Left lobe of liver (tissue), 2 donors: ENCODE results near the gene PRKCE. TPM values are rescaled to one million over a fixed set of nuclear protein-coding genes. Genes with fewer than 3 reads are reported as not detected.

Experiments used
- ATAC-seq: fragments of 200-7000 bp; cut with Tn5 transposase; one replicate; pipeline ENCODE4 v1.9.1; 2020; ENCODE audit warnings: mild to moderate bottlenecking, moderate library complexity
- DNase-seq: peaks from one replicate; pipeline ENCODE4 v3.0.0-alpha.2; 2020; ENCODE audit warnings: low spot score
- total RNA-seq: library from RNA; stranded (reverse); gene quantifications from one replicate; pipeline ENCODE4 v1.2.1, GENCODE V29; 2021
- donor health status: DM: no; HTN: no; CAD: no; lungs with moderate emphysema.
- donor health status: DM: no; HTN: yes; CAD: no.

The PRKCE gene
- total RNA-seq, 1 donor from 2014 or later = 8.4 TPM

DNA sequence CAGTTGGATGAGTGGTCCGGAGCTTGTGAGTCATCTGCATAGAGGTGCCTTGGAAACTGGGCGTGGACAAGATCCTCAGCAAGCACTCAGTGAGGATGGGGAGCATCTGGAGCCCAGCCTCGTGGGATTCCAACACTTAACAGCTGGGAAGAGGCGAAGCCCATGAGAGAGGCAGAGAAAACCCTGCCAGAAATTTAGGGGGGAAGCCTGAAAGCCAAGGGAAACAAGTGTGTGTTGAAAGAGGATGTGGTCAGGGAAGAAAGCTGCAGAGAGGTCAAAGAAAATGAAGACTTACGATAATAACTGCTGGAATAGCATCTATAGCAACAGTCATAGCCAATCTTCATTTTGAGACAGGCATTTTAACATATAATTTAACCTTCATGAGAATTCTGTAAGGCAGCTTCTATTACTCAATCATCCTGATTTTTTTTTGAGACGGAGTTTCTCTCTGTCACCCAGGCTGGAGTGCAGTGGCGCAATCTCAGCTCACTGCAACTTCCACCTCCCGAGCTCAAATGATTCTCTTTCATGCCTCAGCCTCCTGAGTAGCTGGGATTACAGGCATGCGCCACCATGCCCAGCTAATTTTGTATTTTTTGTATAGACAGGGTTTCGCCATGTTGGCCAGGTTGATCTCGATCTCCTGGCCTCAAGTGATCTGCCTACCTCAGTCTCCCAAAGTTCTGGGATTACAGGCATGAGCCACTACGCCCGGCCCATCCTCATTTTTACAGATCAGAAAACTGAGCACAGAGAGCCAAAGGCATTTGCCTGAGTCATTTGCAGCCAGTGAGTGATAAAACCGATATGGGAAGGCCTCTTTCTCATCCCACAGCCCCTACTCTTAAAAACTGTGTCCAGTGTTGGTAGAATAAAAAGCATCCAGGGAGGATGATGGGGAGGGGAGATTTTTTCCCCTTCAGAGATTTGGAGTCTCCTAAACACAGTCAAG lies 431.3 kb downstream of the PRKCE start:
- DNase-seq (no peak), ATAC-seq (no peak)

DNA sequence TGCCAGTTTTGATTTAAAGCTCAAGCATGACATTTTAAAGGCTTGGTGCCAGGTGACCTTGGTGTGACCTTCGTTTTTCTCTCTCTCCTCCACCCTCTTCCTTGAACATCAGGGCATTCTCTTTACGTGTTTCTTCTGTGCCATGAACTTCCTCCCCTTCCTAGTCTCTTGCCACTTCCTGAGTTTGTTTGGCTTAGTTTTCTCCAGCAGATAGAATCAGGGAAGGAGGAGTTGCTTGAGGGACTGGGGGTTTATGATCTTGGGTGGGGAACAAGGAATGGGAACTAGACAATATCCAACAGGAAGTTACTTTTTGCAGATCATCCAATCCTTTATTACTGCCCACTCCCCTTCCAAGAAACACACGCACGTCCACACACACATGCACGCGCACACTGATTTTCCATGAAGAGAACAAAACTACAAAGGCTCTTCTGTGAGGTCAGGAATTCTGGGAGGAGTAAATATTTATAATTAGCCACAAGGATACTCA lies 435.1 kb downstream of the PRKCE start:
- DNase-seq = no peak

DNA sequence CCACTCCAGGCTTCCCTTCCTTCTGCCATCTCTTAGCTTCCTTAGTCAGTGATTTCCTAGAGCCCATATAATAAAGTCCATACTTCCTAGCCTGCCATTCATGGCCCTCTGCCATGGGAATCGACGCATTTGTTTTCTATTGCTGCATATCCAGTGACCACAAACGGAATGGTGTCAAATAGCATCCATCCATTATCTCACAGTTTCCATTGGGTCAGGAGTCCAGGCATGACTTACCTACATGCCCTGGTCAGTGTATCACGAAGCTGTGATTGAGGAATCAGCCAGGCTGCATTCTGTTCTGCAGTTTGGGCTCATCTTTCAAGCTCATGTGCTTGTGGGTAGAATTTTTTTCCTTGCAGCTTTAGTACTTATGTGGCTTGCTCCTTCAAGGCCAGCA lies 436.0 kb downstream of the PRKCE start:
- ATAC-seq = no peak
- no peak for DNase-seq

More for the DNA sequence above, 435.1 kb downstream of the PRKCE start:
- ATAC-seq = no peak

DNA sequence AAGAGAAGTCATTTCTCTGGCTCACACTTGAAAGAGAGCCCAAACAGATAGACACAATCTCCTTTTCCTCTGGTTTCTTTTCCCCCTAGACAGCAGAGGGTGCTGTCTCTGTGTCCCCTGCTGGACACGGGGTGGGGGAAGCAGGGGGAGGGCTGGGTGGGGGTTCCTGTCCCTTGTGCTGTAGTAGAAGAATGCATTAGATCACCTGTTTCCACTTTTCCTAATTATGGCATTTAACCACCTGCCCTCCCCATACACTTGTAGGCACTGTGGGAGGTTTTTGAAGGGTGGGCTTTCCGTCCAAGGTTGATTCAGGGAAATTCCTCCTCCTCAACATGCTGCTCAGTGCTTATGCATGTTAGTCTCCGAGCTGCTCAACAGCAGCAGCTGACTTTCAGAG lies 439.5 kb downstream of the PRKCE start:
- peak; percentile 47 for ATAC-seq
- DNase-seq = no peak

DNA sequence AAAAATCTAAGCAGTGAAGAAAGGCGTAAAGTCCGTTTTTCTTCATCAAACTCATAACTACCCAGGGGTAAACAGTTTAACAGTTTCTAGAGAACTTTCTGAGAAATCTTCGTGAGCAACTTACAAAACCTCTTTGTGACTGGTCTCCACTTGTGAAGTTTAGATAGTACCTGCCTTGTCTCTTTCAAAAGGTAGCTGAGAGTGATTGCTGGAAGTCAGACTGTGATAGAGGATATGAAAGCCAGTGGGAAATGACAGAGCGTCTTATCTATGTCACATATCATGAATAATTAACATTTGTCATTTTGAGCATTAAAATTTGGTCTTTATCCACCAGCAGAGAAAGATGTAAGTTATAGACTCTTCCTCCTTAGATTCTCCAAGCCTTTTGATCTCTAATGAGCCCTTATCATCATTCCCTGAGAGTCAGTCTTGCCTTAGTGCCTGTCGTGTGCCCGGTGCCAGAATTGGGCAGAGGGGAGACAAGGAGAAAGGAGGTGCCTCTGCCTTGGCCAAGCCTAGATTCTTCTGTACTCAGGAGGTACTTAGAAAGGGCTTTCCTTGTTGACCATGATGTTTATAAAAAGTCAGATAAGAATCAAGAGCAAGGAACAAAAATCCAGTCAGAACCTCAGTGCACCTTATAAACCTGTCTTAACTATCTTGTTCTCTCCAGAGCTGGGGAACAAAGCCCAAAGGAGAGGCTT lies 440.6 kb downstream of the PRKCE start:
- DNase-seq (no peak), ATAC-seq (no peak)

DNA sequence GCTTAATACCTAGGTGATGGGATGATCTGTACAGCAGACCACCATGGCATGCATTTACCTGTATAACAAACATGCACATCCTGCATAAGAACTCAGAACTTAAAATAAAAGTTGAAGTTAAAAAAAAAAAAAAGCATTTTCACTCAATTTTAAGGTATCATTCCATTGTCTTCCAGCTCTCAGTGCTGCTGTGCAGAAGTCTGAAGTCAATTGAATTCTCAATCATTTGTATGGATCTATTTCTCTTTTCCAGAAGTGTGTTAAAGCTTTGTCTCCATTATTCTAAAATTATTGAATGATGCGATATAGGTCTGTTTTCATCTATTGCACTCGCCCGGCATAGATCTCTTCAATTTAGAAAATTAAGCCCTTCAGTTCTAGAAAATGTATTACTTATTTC lies 443.2 kb downstream of the PRKCE start:
- no peak for ATAC-seq
- DNase-seq = no peak

DNA sequence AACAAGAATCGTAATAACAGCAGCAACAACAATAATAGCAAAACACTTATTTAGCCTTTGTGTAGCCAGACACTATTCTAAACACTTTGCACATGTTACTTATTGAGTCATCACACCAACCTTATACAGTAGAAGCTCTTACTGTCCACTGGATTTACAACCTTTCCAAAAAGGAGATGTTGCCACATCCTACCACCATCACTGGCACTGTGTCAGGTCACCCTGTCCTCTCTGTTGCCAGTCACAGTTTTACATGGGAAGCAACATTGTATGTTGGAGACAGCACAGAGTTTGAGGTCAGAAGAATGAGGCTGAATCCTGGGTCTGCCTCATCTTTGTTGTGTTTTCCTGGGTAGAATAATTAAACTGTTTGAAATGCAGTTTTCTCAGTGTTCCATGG lies 444.4 kb downstream of the PRKCE start:
- no peak for DNase-seq
- no peak for ATAC-seq

DNA sequence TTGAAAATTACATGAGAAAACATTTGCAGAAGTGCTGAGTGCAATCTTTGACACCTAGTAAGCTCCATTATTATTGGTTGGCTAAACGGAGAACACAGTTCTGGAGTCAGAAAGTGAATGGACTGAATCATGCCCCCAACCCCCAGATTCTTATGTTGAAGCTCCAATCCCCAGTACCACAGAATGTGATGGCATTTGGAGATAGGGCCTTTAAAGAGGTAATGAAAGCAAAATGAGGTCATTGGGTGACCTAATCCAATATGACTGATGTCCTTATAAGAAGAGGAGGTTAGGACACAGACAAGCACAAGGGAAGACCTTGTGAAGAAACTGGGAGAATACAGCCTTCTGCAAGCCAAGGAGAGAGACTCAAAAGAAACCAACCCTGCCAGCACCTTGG lies 444.8 kb downstream of the PRKCE start:
- DNase-seq = no peak
- ATAC-seq = no peak

DNA sequence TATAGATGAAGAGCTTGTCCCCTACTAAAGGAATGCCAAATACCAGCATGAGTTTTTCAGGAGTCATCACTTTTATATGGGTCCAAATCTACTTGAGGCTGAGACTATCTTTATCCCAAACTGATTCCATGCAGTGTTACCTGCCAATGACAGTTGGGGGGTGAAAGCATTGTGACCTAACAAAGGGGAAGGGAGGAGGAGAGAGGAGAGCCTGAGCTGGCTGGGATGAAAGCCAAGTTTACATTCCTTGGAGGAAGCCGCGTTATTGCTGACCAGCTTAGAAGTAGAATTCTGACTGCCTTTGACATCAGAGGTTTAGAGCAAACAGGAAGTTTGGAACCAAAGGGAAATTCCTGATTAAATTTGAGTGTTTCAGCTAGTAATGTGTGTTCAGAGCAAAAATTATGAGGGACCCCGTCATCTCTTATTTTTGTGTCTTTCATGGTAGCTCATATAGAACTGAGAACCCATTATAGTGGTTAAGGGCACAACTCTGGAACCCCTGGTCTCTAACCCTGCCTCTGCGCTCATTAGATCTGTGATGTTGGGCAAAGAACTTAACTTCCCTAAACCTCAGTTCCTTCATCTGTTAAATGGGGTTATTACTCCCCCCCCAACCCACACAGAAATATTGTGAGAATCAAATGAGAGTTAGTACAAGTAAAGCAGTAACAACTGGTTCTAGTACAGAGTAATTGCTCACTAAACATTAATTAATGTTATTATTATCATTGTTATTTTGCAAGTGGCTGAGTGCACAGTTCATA lies 446.4 kb downstream of the PRKCE start:
- DNase-seq (no peak), ATAC-seq (peak; percentile 79)

DNA sequence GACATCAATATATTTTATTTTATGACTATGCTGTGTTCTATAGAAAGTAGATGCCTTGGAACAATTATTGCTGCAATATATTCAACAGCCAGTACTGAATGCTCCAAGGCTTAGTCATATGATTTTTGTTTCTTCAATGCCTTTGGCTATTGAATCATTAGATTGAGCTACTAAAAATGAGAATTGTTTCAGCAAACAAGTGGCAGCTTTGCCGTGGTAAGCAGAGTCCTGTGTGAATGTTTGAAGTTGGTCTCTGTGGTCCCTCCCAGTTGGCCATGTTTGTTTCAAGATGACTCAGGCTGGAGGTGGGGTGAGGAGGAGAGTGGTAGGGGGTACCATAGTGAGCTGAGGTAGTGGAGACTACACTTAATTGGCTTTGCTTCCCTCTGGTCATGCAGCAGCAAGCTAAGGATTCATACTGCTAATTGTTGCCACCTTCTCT lies 447.2 kb downstream of the PRKCE start:
- DNase-seq (no peak), ATAC-seq (no peak)

DNA sequence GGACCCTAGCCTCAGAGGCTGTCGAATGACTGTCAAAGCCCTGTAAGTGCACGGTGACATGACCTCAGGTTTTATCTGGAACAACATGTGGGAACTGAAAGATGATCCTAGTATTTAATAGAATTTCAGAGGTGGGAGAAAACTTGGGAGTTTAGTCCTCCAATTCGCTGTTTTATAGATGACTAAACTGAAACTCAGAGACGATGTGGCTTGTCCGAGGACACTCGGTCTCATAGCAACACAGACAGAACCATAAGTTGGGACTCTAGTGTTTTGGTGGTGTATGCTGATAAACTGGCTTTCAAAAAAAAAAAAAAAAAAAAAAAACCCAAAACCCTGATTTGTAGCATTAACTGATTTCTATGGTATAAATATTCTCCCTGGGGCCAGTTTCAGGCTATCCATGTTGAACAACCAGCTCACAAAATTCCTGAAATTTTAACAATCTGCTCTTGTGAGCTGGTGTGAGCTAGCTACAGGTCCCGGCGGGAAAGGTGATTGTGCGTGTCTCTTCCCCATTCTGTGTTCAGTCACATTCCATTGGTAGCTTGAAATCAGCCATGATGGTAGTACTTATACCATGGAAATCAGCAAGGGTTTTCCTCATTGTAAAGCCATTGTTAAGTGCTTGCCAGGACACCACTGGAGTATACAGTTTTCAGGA lies 450.2 kb downstream of the PRKCE start:
- DNase-seq (no peak), ATAC-seq (no peak)

DNA sequence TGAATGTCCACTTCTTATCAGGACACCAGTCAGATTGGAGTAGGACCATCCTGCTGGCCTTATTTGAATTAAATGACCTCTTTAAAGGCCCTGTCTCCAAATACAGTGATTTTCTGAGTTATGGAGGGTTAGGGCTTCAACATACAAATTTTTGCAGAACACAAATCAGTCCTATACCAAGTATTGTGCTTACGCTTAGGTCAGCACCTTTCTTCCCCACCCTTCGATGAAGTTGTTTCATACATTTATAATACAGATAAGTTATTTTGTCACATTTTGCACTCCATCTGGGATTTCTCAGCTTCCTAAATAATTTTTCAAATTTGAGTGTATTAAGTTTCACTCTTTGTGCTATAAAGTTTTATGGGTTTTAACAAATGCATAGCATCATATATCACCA lies 455.2 kb downstream of the PRKCE start:
- DNase-seq (no peak), ATAC-seq (no peak)

DNA sequence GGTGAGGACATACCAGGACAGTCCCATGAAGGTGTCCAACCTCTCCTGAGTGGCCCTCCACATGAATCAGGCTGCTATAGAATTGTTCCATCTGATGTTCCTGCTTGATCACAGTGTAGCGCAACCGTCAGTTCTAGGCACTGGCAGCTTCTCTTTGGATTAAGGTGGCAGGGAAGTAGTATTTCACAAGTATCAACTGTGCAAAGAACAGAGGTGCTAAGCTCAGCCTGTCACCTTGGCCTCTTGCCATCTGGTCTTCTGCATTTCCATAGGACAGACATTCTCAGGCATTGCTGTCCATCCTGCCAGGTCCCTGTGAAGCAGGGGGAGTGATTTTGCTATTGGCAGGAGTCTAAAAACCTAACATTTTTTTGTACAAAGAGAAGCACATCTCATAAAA lies 463.5 kb downstream of the PRKCE start:
- ATAC-seq (peak; percentile 64), DNase-seq (no peak)

DNA sequence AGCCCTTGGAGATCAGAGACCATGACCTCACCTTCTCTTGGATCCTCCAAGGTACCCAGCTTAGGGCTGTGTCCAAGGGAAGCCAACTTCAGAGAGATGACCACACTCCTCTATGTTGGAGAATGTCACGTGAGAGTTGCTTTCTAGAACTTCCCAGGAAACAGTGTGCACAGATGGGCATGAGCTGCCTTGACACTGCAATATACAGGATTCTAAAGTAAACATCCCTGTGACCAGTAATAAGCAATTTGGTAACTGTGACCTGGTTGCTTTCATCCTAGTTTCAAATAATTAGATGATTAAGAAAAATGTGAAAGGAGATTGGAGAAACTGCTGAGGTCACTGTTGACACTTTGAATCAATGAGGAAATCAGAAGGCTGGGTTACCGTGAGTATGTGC lies 464.7 kb downstream of the PRKCE start:
- DNase-seq = no peak
- ATAC-seq = no peak

DNA sequence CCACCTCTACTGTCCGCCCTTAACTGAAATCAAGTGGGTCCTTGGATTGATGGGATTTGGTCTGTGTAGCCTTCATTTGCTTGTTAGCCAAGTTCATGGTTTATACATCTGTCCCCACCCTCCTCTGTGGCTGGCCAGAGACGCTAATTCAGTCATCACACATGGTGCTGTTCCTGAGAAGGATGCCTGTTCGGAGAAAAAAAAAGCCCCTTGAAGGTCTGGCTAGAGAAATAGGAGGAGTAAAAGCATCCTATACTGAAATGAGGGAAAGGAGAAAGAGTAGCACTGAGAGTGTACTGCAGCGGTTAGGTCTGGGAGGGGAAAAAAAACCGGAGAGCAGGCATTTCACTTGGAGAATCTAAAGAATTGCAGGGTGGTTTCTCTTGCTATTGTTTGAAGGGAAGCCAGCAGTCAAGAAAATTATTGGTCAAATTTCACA lies 465.1 kb downstream of the PRKCE start:
- ATAC-seq (no peak), DNase-seq (no peak)

DNA sequence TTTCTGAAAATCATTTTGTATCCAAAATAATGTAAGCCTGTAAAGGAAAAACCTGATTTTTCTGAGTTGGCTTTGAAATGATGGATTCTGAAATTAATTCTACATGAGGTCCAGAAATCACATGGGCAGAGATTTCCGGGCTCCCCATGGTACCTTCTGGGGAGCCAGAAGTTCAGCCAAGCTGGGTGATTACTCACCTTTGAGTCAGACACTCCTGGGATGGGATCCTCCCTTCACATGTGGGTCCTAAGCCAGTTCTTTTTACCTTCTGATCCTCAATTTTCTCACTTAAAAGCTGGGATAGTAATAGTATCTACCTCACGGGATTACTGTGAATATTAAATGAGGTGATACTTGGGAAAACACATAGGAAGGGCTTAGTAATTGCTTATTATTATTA lies 465.9 kb downstream of the PRKCE start:
- ATAC-seq = no peak

DNA sequence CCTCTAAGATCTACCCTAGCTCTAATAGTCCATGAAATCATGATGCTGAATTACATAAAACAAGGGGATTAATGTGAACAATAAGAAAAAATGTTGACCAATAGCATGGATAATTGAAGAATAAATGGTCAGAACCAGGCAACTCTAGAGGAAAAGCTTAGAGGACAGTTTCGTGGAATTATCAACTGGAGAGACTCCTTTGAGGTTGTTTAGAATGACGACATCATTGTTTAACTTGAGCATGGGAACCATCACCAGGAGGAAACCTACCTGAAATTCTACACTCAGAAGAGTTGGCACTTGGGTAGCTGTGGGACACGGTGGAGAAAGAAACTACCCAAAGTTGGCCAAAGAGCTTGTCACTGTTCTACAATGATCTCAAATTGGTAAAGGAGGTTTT lies 466.5 kb downstream of the PRKCE start:
- DNase-seq (no peak), ATAC-seq (no peak)

More for the DNA sequence above, 465.9 kb downstream of the PRKCE start:
- DNase-seq = no peak

DNA sequence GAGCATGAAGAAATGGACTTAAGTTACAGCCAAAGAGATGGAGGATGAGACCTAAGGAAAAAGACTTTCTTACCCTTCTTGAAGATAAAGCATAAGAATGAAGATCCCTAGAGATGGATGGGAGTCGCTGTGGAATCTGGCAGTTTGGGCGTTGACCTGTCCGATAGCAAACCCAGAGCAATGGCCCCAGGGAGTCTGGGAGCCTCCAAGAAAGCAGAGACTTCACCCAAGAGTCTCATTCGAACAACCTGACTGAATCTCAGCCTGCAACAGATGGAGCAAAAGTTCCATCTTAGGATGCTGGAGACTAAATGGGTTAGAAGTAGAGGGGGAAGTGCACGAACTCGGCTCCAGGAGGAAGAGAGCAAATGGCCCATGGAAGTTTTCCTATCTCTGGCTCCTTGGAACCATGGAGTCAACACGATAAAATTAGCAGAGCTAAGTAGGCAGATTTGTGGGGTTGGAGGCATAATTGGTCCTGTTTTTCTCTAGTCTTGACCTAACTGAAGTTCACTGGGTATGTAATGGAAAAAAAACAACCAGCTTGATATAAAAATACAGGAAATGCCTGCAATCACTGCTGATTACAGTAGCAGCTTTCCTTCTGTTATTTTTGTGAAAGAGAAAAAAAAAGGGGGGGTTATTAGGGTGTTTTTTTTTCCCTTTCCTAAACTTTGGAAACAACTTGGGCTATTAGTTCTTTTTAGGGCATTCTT lies 467.3 kb downstream of the PRKCE start:
- DNase-seq = no peak
- peak; percentile 59 for ATAC-seq

DNA sequence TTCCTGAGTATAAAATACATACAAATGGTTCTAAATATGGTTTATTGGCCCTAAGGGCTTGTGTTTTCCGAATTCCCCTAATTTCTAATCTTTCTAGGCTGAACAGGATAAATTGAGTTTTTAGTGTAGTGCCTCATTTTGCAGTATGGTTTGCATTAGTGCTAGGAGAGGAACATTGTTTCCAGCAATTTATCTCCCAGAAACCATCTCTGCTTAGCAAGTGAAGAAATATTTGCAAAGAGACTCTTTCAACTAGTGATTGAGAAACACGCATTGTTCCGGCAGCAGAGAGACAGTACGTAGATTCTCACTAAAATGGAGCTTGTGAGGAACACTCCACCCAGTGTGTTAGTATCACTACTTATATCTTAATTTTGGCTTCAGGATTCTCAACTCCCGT lies 468.0 kb downstream of the PRKCE start:
- no peak for DNase-seq
- peak; percentile 49 for ATAC-seq
